T follicular helper cell (primary cell): ENCODE results near the gene UBE2D2.

Experiments
- DNase-seq: peaks from one replicate; pipeline ENCODE4 v3.0.0-alpha.2; 2020; ENCODE audit warnings: low read depth

UBE2D2 gene

GRCh38 chr5:139676406-139676805 lies 115.3 kb downstream of the UBE2D2 start:
- DNase-seq, result no peak

- DNase-seq, result no peak
Measured at GRCh38 chr5:139676951-139677735, 116.0 kb downstream of the UBE2D2 start.
